GM10266 (cell line): ENCODE data around the gene CRMP1.

Experiments used
- DNase-seq: peaks from one replicate; pipeline ENCODE4 v3.0.0; 2012; ENCODE audit errors: extremely low spot score
- CTCF ChIP-seq: IDR thresholded peaks from 2 replicates; pipeline ENCODE4 v1.5.1; 2012; ENCODE audit warnings: mild to moderate bottlenecking, low read depth; ENCODE audit not compliant: control insufficient read depth, insufficient read depth; ENCODE audit errors: missing control alignments

CRMP1 gene

GRCh38 chr4:5870701-5871100 is 22.2 kb downstream of the CRMP1 start:
- no peak for TF ChIP-seq CTCF
- DNase-seq, result no peak

- no peak for DNase-seq
- TF ChIP-seq CTCF, result no peak
These were observed 22.8 kb downstream of the CRMP1 start for GRCh38 chr4:5869966-5870619.

GRCh38 chr4:5867866-5868265 is 25.0 kb downstream of the CRMP1 start:
- DNase-seq, result no peak
- no peak for TF ChIP-seq CTCF

- TF ChIP-seq CTCF, result no peak
- no peak for DNase-seq
These were observed 25.8 kb downstream of the CRMP1 start for GRCh38 chr4:5866841-5867813.

- DNase-seq, result no peak
- no peak for TF ChIP-seq CTCF
These were observed 26.8 kb downstream of the CRMP1 start for GRCh38 chr4:5865896-5866599.

GRCh38 chr4:5863461-5864113 is 29.3 kb downstream of the CRMP1 start:
- no peak for DNase-seq
- TF ChIP-seq CTCF, result no peak
